Gastroesophageal sphincter (tissue), 3 donors: ENCODE results near the gene POLDIP2.

Experiments used
- EP300 ChIP-seq: sonication (generic); formaldehyde crosslinking; IDR thresholded peaks from one replicate; pipeline ENCODE4 v1.6.1; 2017; ENCODE audit warnings: antibody characterized with exemption, mild to moderate bottlenecking
- POLR2A ChIP-seq, 2 donors: fragments of 450-650 bp; IDR thresholded peaks; one replicate each; pipeline ENCODE4 v1.6.1; 2017; ENCODE audit warnings: antibody characterized with exemption in 2 of 2, mild to moderate bottlenecking in 2 of 2, moderate library complexity in 1 of 2
- POLR2AphosphoS5 ChIP-seq: sonication (generic); formaldehyde crosslinking; IDR thresholded peaks from one replicate; pipeline ENCODE4 v1.6.1; 2017; ENCODE audit warnings: antibody characterized with exemption
- TF ChIP-seq, protein P1 (sequence below), 4 experiments: fragments of 200-600 bp in 2 of 4; fragments of 450-650 bp in 2 of 4; sonication (generic) in 1 of 4; IDR thresholded peaks; one replicate each; pipeline ENCODE4 v1.5.1; 2017 to 2019; ENCODE audit warnings: antibody characterized with exemption in 4 of 4, mild to moderate bottlenecking in 2 of 4, moderate library complexity in 2 of 4

DNA sequence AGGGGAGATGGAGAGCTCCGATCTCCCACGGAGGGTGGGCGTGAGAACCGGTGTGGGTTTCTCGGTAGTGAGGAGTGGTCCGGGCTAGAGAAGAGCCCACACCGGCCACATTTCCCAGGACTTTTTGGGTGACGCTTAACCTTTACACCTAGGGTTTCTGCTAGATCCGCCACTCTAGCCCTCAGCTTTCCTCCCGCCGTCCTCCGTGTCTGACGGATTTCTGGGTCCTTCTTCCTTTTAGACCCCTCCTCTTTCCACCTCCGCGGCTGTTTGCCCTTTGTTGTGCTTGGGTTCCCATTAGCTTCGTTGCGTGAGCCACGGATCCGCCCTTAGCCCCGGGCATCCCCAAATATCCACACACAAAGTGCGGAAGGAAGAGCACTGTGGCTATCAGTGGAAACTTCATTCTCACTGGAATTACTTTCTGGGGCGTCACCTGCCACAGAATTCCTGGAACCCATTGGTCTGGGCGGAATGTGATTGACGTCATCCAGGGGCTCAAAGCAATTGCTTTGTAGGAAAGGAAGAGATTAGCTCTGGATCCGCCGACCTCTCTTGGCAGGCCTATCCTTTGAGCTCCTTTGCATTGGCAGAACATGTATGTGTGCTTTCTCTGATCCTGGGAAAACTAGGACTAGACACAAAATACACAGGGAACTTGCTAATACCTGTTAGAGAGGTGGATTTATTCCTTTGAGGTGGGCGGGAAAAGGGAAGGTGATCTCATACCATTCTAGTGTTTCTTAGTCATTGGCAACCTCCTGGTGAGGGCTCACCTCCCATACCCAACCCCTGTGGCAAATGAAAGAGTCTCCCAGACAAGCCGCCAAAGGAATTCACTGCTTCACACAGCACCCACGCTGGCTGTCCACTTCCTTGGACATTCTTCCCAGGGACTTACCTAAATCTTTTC lies 21.1 kb downstream of the POLDIP2 start:
- TF ChIP-seq, protein P1, sequence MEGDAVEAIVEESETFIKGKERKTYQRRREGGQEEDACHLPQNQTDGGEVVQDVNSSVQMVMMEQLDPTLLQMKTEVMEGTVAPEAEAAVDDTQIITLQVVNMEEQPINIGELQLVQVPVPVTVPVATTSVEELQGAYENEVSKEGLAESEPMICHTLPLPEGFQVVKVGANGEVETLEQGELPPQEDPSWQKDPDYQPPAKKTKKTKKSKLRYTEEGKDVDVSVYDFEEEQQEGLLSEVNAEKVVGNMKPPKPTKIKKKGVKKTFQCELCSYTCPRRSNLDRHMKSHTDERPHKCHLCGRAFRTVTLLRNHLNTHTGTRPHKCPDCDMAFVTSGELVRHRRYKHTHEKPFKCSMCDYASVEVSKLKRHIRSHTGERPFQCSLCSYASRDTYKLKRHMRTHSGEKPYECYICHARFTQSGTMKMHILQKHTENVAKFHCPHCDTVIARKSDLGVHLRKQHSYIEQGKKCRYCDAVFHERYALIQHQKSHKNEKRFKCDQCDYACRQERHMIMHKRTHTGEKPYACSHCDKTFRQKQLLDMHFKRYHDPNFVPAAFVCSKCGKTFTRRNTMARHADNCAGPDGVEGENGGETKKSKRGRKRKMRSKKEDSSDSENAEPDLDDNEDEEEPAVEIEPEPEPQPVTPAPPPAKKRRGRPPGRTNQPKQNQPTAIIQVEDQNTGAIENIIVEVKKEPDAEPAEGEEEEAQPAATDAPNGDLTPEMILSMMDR (IDR thresholded peaks at IDR 0.05): no peak
- TF ChIP-seq POLR2A (IDR thresholded peaks at IDR 0.05) (no peak), EP300 (no peak), POLR2AphosphoS5 (peak; percentile 62)
